CD1c-positive myeloid dendritic cell (primary cell): ENCODE data around the gene NISCH.

Source experiments
- DNase-seq: peaks from one replicate; pipeline ENCODE4 v3.0.0-alpha.2; 2016; ENCODE audit errors: extremely low spot score

The NISCH gene

GRCh38 chr3:52490035-52490938 is 34.9 kb downstream of the NISCH start:
- DNase-seq, result no peak

- DNase-seq, result peak; percentile 60
Measured at GRCh38 chr3:52490939-52491526, 35.6 kb downstream of the NISCH start.

- no peak for DNase-seq
Measured at GRCh38 chr3:52492059-52492458, 36.7 kb downstream of the NISCH start.

GRCh38 chr3:52493232-52494017 is 38.0 kb downstream of the NISCH start:
- no peak for DNase-seq

GRCh38 chr3:52494445-52494844 is 39.0 kb downstream of the NISCH start:
- DNase-seq, result no peak

GRCh38 chr3:52494886-52495495 is 39.6 kb downstream of the NISCH start, which contains the start of gene STAB1:
Gene STAB1, plus strand, starts transcription at chr3:52495338. Its CDS starts 76 bp downstream, at chr3:52495414.
- peak; percentile 44 for DNase-seq

GRCh38 chr3:52495777-52496602 is 40.6 kb downstream of the NISCH start:
- peak; percentile 54 for DNase-seq

- peak; percentile 95 for DNase-seq
Measured at GRCh38 chr3:52498137-52499054, 43.0 kb downstream of the NISCH start.

- DNase-seq, result no peak
Measured at GRCh38 chr3:52501046-52501445, 45.6 kb downstream of the NISCH start.

GRCh38 chr3:52502001-52502400 is 46.6 kb downstream of the NISCH start:
- no peak for DNase-seq

- no peak for DNase-seq
Measured at GRCh38 chr3:52502808-52503350, 47.5 kb downstream of the NISCH start.

- DNase-seq, result no peak
Measured at GRCh38 chr3:52503788-52504424, 48.5 kb downstream of the NISCH start.

- no peak for DNase-seq
Measured at GRCh38 chr3:52504977-52505376, 49.6 kb downstream of the NISCH start.

- no peak for DNase-seq
Measured at GRCh38 chr3:52506266-52506966, 51.0 kb downstream of the NISCH start.

- DNase-seq, result no peak
Measured at GRCh38 chr3:52507359-52507758, 52.0 kb downstream of the NISCH start.

GRCh38 chr3:52509753-52510328 is 54.4 kb downstream of the NISCH start:
- no peak for DNase-seq

- DNase-seq, result no peak
Measured at GRCh38 chr3:52511509-52511908, 56.1 kb downstream of the NISCH start.

GRCh38 chr3:52512105-52512504 is 56.7 kb downstream of the NISCH start:
- DNase-seq, result no peak
